NB4 (cell line): ENCODE measurements around the gene TTC32.
"Not testable (repeated sequence)": the region's sequence is repeated elsewhere in the genome, so short reads cannot be mapped to it uniquely, and the experiment has no call there.

Source experiments
- CTCF ChIP-seq: IDR thresholded peaks from one replicate; pipeline ENCODE4 v1.5.1; 2012; ENCODE audit warnings: low read depth, low read length
- POLR2A ChIP-seq: IDR thresholded peaks from 2 replicates; pipeline ENCODE4 v1.6.1; 2011; ENCODE audit warnings: mild to moderate bottlenecking; ENCODE audit not compliant: insufficient read length; ENCODE audit errors: extremely low read depth

GRCh38 chr2:19922188-19922587 is 20.4 kb upstream of the TTC32 start:
- TF ChIP-seq POLR2A, CTCF: not testable (repeated sequence)
